Trophoblast cell (in vitro differentiated cells and primary cell): ENCODE data around the gene RAD51B.
A peak's percentile ranks its signal among the peaks of the same experiment; 100 is the strongest.

Experiments
- DNase-seq, 2 donors: peaks; one replicate each; pipeline ENCODE4 v3.0.0-alpha.2; 2016
- H2AFZ ChIP-seq: 2 replicates; pipeline ENCODE4 v1.6.1; 2013; ENCODE audit warnings: low read length, moderate library complexity, mild to moderate bottlenecking; ENCODE audit not compliant: insufficient read depth, poor library complexity
- H2AK5ac ChIP-seq: 2 replicates; pipeline ENCODE4 v1.6.1; 2013; ENCODE audit warnings: mild to moderate bottlenecking, low read length
- H2BK120ac ChIP-seq: 2 replicates; pipeline ENCODE4 v1.6.1; 2013; ENCODE audit warnings: low read length, mild to moderate bottlenecking, moderate library complexity; ENCODE audit not compliant: insufficient read depth, poor library complexity
- H2BK12ac ChIP-seq: 2 replicates; pipeline ENCODE4 v1.6.1; 2013; ENCODE audit warnings: mild to moderate bottlenecking, low read length, moderate library complexity
- H2BK5ac ChIP-seq: 2 replicates; pipeline ENCODE4 v1.6.1; 2013; ENCODE audit warnings: low read length, low read depth, moderate library complexity, mild to moderate bottlenecking; ENCODE audit not compliant: poor library complexity
- H3K14ac ChIP-seq: 2 replicates; pipeline ENCODE4 v1.6.1; 2013; ENCODE audit warnings: mild to moderate bottlenecking, low read length
- H3K18ac ChIP-seq: 2 replicates; pipeline ENCODE4 v1.6.1; 2013; ENCODE audit warnings: mild to moderate bottlenecking, low read length
- H3K23ac ChIP-seq: 2 replicates; pipeline ENCODE4 v1.6.1; 2013; ENCODE audit warnings: low read length
- H3K27ac ChIP-seq: 2 replicates; pipeline ENCODE4 v1.5.1; 2013; ENCODE audit warnings: low read depth, mild to moderate bottlenecking, inconsistent platforms, low read length, moderate library complexity
- H3K27me3 ChIP-seq: 2 replicates; pipeline ENCODE4 v1.6.1; 2013; ENCODE audit warnings: inconsistent platforms, mild to moderate bottlenecking, low read length, moderate library complexity; ENCODE audit not compliant: insufficient read depth
- H3K36me3 ChIP-seq, 2 experiments: 1 replicate in 1 of 2; 2 replicates in 1 of 2; pipeline ENCODE4 v1.6.1; 2013; ENCODE audit warnings: low read length in 2 of 2, mild to moderate bottlenecking in 2 of 2, moderate library complexity in 1 of 2; ENCODE audit not compliant: insufficient read depth in 2 of 2, control insufficient read depth in 1 of 2
- H3K4ac ChIP-seq: 2 replicates; pipeline ENCODE4 v1.6.1; 2013; ENCODE audit warnings: low read depth, mild to moderate bottlenecking, low read length, moderate library complexity
- H3K4me1 ChIP-seq, 2 experiments: 1 replicate in 1 of 2; 2 replicates in 1 of 2; pipeline ENCODE4 v1.6.1; 2013; ENCODE audit warnings: low read length in 2 of 2, mild to moderate bottlenecking in 2 of 2, moderate library complexity in 1 of 2; ENCODE audit not compliant: insufficient read depth in 2 of 2, control insufficient read depth in 1 of 2
- H3K4me2 ChIP-seq: 2 replicates; pipeline ENCODE4 v1.6.1; 2013; ENCODE audit warnings: inconsistent platforms, mild to moderate bottlenecking, low read length, moderate library complexity
- H3K4me3 ChIP-seq: 2 replicates; pipeline ENCODE4 v1.5.1; 2013; ENCODE audit warnings: mild to moderate bottlenecking, low read depth, low read length, inconsistent platforms
- H3K79me1 ChIP-seq: one replicate; pipeline ENCODE4 v1.6.1; 2013; ENCODE audit warnings: low read length
- H3K79me2 ChIP-seq: 2 replicates; pipeline ENCODE4 v1.6.1; 2013; ENCODE audit warnings: low read length, mild to moderate bottlenecking; ENCODE audit not compliant: control insufficient read depth, insufficient read depth, poor library complexity
- H3K9ac ChIP-seq: 2 replicates; pipeline ENCODE4 v1.6.1; 2013; ENCODE audit warnings: mild to moderate bottlenecking, low read length
- H3K9me3 ChIP-seq: 2 replicates; pipeline ENCODE4 v1.6.1; 2013; ENCODE audit warnings: low read depth, mild to moderate bottlenecking, control low read depth, inconsistent platforms, low read length; ENCODE audit not compliant: insufficient read depth
- H4K12ac ChIP-seq: 2 replicates; pipeline ENCODE4 v1.6.1; 2013; ENCODE audit warnings: low read depth, mild to moderate bottlenecking, low read length, moderate library complexity
- H4K8ac ChIP-seq: 2 replicates; pipeline ENCODE4 v1.6.1; 2013; ENCODE audit warnings: low read depth, mild to moderate bottlenecking, low read length, moderate library complexity
- H4K91ac ChIP-seq: one replicate; pipeline ENCODE4 v1.6.1; 2013; ENCODE audit warnings: low read depth, mild to moderate bottlenecking, low read length, moderate library complexity
- WGBS: extraction: QIAGEN DNeasy Blood & Tissue Kit; methylation state at CpG from one replicate; pipeline ENCODE4 v1.1.7; 2013; ENCODE audit warnings: missing lambda C conversion rate; ENCODE audit not compliant: insufficient read length, insufficient coverage; ENCODE audit errors: extremely low coverage; 5-methylcytosine and 5-hydroxymethylcytosine counted together

The RAD51B gene

DNA sequence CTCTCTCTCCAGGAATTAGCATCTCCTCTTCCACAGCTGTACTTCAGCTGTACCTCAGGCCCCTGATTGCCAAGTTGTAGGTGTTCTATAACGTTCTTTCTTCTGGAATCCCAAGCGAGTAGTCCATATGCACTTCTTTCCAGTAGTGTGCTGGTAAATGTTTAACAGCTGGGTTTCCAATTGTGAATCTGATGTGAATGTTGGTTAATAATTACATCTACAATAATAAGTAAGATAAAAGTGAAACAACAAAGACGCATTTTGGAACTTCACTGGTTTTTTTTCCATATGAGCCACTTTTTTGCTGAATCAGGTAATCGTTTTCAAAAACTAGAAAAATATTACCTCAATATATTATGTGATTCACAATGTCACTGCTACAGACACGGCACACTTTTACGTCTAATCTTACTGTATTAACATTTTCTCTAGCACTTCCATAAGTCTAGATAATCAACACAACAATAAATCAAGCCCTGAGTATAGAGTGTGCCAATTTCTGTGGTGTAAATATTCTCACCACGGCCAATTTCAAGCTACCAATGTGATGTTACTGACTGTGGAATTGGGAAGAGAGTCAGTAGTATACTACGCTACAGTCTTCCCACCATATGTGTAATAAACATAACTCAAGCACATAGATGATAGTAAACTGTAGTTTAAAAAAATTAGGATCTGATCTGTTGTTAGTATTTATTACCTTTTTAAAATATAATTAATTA lies 860.3 kb downstream of the RAD51B start:
- no peak overlapping the region for H2BK5ac ChIP-seq
- H3K9ac ChIP-seq: no peak overlapping the region
- H3K4me2 ChIP-seq: no peak overlapping the region
- H4K8ac ChIP-seq: no peak overlapping the region
- no peaks in the 10 kb centered on the region for H3K9me3 ChIP-seq
- no peak overlapping the region for H3K18ac ChIP-seq
- no CpG with 5 or more reads among the region's 8 CpGs for WGBS
- H2BK12ac ChIP-seq: no peak overlapping the region
- H3K4me1 ChIP-seq: peaks cover 22 to 28% of the 10 kb centered on the region in 2 experiments
- no peaks in the 10 kb centered on the region for H3K36me3 ChIP-seq
- H2AFZ ChIP-seq: no peak overlapping the region
- H2AK5ac ChIP-seq: no peak overlapping the region
- no peak overlapping the region for H2BK120ac ChIP-seq
- H3K14ac ChIP-seq: no peak overlapping the region
- H4K12ac ChIP-seq: no peak overlapping the region
- no peaks in the 10 kb centered on the region for H3K27me3 ChIP-seq
- no peak overlapping the region for H3K4ac ChIP-seq
- H3K27ac ChIP-seq: no peak overlapping the region
- H3K79me2 ChIP-seq: peaks cover 7% of the 10 kb centered on the region
- H4K91ac ChIP-seq: no peak overlapping the region
- no peak overlapping the region for H3K23ac ChIP-seq
- no peak overlapping the region for H3K4me3 ChIP-seq
- no peak for DNase-seq
- H3K79me1 ChIP-seq: peaks cover 35% of the 10 kb centered on the region

DNA sequence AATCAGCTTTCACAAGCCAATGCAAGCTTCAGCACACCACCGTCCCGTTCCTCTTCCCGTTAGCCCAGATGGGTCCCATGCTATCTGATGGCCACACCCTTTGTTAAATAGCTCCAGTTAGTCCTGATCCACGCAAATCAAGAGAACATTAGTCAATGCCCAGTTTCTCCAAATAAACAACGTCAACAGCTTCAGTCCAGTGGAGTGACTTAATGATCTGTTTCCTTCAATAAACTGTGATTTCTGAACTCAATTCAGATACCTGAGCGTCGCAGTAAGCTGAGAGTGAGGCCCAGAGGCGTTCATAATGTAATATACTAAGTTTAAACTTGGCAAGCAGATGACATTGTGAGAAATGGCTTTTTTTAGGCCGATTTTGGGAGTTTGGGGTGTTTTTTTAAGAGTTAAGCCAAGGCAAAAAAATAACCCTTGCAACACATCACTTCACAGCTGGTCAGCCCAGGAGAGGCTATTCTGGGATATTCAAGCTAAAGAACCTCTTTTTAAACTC lies 861.0 kb downstream of the RAD51B start:
- Histone ChIP-seq H4K91ac (peak overlapping the region; percentile 53), H4K12ac (no peak overlapping the region), H3K4me2 (no peak overlapping the region), H3K4me3 (no peak overlapping the region), H2BK5ac (no peak overlapping the region), H3K18ac (no peak overlapping the region), H3K9ac (no peak overlapping the region), H3K23ac (no peak overlapping the region), H3K9me3 (no peaks in the 10 kb centered on the region), H2BK120ac (no peak overlapping the region), H3K27ac (no peak overlapping the region), H3K36me3 (no peaks in the 10 kb centered on the region), H3K4ac (no peak overlapping the region), H2AFZ (no peak overlapping the region), H2BK12ac (peak overlapping the region; percentile 44), H3K27me3 (no peaks in the 10 kb centered on the region), H3K4me1 (peaks cover 27 to 34% of the 10 kb centered on the region in 2 experiments), H3K79me1 (peaks cover 38% of the 10 kb centered on the region), H3K14ac (no peak overlapping the region), H2AK5ac (peak overlapping the region; percentile 49), H3K79me2 (peaks cover 11% of the 10 kb centered on the region), H4K8ac (no peak overlapping the region)
- DNase-seq: peak; percentile 27 to 63
- WGBS: no CpG with 5 or more reads among the region's 9 CpGs

DNA sequence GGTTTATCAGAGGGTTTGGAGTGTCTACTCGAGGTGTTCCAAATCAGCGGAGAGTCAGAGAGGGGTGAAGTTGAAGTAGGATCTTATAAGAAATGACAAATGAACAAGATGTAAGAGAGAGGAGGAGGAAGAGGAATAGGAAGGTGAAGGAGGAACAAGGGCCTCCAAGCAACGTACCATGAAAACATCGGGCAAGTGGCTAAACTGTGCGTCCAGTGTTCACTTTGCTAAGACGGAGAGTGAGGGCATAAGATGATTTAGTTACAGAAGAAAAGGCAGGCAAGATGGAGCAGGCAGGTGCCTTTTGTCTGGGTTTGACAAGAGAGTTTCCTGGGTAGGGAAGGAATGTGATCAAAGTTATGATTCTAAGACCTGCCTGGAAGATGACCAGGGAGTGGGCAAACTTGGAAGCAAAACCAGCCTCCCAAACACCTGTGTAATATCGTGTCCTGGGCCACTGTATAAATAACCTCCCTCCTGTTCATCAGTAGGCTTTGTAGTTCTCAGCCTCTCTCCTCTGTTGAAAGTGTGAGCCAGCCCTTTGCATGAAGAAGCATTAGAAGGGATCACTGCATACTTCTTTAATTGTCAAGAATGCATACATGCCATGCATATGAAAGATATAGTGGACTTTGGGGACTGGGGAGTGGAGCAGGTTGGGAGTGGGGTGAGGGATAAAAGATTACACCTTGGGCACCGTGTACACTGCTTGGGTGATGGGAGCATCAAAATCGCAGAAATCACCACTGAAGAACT lies 861.9 kb downstream of the RAD51B start:
- Histone ChIP-seq H3K79me1 (peaks cover 40% of the 10 kb centered on the region), H2BK12ac (peak overlapping the region; percentile 37), H2AFZ (no peak overlapping the region), H3K36me3 (no peaks in the 10 kb centered on the region), H3K27me3 (no peaks in the 10 kb centered on the region), H3K27ac (no peak overlapping the region), H3K4ac (no peak overlapping the region), H3K14ac (no peak overlapping the region), H3K4me1 (peaks cover 29 to 33% of the 10 kb centered on the region in 2 experiments), H3K4me2 (no peak overlapping the region), H2BK120ac (no peak overlapping the region), H4K91ac (peak overlapping the region; percentile 39), H3K79me2 (peaks cover 13% of the 10 kb centered on the region), H3K9ac (no peak overlapping the region), H2AK5ac (no peak overlapping the region), H3K4me3 (no peak overlapping the region), H2BK5ac (no peak overlapping the region), H4K12ac (no peak overlapping the region), H3K18ac (no peak overlapping the region), H3K23ac (no peak overlapping the region), H4K8ac (no peak overlapping the region), H3K9me3 (no peaks in the 10 kb centered on the region)
- peak in 1 of 2 donors; percentile 27 for DNase-seq
- WGBS: no CpG with 5 or more reads among the region's 9 CpGs

DNA sequence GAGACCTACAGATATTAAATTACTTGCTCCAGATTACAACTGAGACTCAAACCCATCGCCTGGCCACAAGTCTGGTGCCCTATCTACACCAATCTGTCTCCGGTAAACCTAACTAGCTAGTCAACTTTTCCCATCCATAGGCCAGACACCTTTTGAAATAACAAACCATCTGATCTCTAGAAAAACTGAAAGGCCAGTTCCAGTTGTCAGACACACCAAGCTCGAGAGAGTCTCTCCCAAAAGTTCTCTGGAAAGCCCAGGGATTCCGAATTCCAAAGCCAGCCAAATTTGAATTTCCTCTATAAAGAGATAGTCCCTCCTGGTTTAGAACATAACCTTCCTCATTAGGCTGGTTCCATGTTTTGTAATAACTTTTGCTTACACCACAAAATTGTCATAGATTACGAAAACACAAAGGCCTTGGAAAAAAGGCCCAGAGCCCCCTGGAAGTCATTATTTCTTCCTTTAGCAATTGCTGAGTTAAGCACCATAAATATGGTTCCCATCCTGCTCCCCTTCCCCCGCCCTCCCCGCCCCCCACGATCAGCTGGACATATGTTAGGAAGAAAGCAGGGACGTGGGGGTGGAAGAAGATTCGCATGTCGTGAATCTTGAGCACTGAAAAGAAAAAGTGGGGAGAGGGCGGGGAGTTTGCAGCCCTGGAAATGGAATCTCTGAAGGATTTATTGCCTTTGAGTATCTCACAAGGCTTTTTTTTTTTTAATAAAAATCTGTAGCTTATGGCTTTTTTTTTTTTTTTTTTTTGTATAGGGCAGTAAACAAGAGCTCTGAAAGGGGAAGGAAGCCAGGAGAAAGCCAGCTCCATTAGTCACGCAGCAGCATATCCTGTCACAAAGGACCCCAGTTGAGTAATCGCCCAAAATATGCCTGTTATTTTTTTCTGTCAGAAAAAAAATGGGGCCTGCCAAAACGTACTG lies 862.9 kb downstream of the RAD51B start:
- Histone ChIP-seq H3K36me3 (no peaks in the 10 kb centered on the region), H3K27ac (peak overlapping the region; percentile 86), H3K18ac (no peak overlapping the region), H3K4me3 (no peak overlapping the region), H3K23ac (no peak overlapping the region), H3K79me2 (peaks cover 13% of the 10 kb centered on the region), H3K79me1 (peaks cover 45% of the 10 kb centered on the region), H2AK5ac (no peak overlapping the region), H2BK5ac (peak overlapping the region; percentile 75), H3K4ac (no peak overlapping the region), H3K4me2 (no peak overlapping the region), H4K8ac (no peak overlapping the region), H3K9ac (no peak overlapping the region), H3K4me1 (peaks cover 32% of the 10 kb centered on the region in 2 experiments), H4K91ac (peak overlapping the region; percentile 69), H2AFZ (no peak overlapping the region), H3K9me3 (peaks cover 2% of the 10 kb centered on the region), H2BK120ac (peak overlapping the region; percentile 74), H4K12ac (peak overlapping the region; percentile 7), H2BK12ac (peak overlapping the region; percentile 23), H3K14ac (peak overlapping the region; percentile 14), H3K27me3 (no peaks in the 10 kb centered on the region)
- peak; percentile 59 to 76 for DNase-seq
- no CpG with 5 or more reads among the region's 15 CpGs for WGBS
